Raji (cell line): ENCODE results near the gene NKD2.

Source experiments
- POLR2A ChIP-seq: IDR thresholded peaks from 2 replicates; pipeline ENCODE4 v1.6.1; 2011; ENCODE audit warnings: low read depth, low read length, control low read depth; ENCODE audit not compliant: insufficient read depth

NKD2 gene

DNA sequence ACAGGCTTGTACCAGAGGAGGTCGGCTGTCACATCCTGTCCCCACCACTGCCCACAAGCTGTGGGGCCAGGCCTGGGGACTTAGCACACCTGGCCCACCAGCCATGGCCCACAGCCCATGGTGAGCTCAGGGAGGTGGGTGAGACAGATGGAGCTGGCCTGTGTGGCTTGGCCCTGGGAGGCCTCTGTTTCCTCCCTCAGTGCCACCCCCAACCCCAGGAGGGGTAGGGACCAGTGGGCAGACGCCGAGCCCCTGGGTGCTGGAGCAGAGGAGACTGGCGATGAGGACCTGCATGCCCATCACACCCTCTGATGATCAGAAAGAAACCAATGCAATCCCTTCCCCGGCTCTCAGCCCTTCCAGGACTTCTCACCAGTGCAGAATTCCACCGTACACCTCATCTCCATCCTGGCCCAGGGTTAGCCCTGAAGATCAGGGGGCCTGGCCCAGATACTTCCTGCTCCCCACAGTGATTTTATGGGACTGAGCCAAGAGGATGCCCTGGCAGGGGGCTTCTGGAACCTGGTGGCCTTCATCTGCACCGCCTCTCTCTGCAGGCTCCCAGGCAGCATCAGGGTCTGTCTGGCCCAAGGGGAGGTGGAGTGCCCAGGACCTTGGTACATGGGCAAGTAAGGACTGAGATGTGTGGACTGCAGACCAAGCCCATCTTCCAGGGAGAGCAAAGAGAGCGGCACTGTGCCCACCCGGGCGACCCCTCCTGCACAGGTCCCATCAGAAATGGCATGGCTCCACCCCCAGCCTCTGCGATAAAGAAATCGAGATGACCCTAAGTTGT, 16.9 kb upstream of the NKD2 start:
- no peak for TF ChIP-seq POLR2A

DNA sequence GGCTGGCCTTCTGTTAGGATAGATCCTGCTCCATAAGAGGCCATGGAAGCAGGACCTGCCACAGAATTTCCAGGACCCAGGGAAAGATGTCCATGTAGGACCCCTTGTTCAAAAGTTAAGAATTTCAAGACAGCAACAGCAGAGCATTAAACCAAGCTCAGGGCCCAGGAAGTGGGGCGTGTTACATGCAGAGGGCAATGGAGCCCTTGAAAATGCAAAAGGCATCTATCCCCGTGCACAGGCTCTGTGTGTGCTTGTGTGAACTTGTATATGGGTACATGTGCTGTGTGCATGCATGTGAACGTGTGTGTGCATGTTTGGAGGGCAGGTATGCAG, 14.4 kb upstream of the NKD2 start:
- TF ChIP-seq POLR2A, result no peak

GRCh38 chr5:994821-995220, 13.8 kb upstream of the NKD2 start:
- TF ChIP-seq POLR2A, result no peak

DNA sequence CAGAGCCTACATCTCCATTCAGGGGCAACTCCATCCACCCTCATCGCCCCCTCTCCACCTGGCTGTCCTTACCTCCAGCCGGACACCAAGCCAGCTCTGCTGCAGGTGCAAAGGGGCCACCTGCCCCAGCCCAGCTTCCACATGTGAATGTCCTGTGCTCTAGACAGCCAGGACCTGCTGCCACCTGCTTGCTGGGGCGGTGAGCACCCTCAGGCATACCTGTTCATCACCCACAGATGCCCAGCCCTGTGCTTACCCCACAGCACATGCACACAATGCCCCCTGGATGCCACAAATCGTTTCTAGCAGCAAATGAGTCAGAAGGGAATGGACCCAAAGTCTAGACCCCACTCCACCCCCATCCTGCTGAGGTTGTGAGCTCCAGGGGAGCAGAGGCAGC, 13.3 kb upstream of the NKD2 start:
- no peak for TF ChIP-seq POLR2A

DNA sequence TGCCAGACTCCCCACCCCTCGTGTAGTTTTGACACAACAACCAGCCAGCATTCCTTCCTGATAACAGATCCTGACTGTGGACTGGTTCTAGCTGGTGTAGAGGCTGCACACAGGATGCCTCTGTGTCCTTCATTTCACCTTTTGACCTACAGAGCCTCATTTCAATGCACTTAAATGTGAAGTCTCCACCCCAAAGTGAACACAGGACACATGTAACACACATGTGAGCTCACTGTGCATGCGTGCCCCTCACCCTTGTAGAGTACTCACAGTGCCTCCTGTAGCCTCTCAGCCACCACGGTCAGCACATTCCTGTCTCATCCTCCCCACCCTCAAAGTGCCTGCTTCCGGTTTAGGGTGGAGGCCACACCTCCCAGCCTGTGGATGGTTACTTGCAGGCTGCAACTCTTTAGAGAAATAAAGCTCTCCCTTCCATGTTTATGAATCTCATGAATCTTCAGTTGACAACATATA, 11.6 kb upstream of the NKD2 start:
- no peak for TF ChIP-seq POLR2A

DNA sequence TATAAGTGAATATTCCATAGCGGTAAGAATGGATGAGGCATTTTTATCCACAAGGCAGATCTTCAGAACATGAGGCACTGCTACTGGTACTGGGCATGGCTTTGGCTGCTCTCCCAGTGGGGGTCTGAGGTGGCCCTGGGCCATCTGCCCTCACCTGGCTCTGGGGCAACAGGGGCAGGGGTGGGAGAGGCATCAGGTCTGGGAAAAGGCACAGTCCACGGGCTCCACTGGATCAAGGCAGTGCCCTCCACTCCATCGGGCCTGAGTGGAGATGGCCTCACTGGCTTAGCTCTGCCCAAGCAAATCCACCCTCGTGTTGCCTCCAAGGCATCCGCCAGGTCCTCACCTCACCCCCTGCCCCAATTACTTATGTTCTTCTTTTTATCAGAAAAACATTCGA, 10.9 kb upstream of the NKD2 start:
- no peak for TF ChIP-seq POLR2A

GRCh38 chr5:998246-999031, 10.2 kb upstream of the NKD2 start:
- TF ChIP-seq POLR2A, result no peak

- no peak for TF ChIP-seq POLR2A
Measured at GRCh38 chr5:999032-999501, 9.5 kb upstream of the NKD2 start.

GRCh38 chr5:999724-1000123, 8.9 kb upstream of the NKD2 start:
- TF ChIP-seq POLR2A, result no peak

- no peak for TF ChIP-seq POLR2A
Measured at GRCh38 chr5:1000329-1000728, 8.3 kb upstream of the NKD2 start.

DNA sequence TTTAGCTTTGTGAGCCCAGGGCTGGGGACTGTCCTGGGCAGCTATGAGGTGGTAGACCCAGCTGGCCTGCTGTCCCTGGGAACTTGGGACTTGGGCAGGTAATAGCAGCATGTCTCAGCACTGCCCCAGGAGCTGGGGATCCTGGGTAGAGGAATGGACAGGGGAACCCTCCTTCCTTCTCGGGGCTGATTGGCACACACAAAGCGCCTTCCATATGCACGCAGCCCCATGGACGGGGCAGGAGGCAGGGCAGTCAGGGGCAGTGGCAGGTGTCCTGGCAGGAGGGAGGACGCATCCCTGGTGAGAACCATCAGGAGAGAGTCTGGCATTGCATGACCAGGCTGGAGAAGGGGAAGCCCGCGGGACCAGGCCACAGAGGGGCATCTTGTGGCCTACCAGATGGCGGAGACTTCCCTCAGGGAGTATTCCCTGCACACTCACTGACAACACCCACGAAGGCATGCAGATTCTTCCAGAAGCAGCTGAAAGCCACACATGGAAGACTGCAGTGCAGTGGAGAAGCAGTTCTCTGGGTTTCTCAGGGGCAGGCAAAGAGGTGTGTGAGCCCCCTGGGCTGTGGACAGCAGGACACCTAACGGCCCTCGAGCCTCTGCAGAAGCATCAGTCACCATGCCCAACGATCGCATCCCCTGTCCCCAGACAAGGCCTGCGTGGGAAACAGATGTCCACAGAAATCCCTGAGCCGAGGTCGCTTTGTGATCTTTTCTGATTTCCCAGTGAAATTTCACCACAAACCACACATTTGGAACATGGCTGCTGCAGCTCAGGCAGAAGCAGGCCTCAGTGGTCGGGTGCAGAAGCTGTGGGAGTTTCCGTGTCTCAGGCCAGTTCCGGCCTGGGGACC, 7.0 kb upstream of the NKD2 start:
- TF ChIP-seq POLR2A, result no peak

GRCh38 chr5:1002271-1002546, 6.4 kb upstream of the NKD2 start:
- TF ChIP-seq POLR2A, result no peak

DNA sequence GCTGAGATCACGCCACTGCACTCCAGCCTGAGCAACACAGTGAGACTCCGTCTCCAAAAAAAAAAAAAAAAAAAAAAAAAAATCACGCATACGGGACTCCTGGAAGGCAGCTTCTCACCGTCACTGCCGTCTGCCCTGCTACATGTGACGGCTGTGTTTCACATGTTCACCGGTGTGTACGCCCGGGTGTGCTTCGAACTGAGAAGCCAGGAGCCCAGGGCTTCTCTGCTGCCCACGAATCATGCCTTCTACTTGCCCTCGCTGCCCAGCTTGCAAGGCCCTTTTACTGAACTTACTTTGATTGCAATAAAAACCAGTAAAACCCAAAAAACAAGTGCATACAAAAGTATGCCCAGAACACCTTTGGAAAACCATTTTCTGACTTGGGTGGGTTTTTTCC, 5.8 kb upstream of the NKD2 start:
- TF ChIP-seq POLR2A, result no peak

DNA sequence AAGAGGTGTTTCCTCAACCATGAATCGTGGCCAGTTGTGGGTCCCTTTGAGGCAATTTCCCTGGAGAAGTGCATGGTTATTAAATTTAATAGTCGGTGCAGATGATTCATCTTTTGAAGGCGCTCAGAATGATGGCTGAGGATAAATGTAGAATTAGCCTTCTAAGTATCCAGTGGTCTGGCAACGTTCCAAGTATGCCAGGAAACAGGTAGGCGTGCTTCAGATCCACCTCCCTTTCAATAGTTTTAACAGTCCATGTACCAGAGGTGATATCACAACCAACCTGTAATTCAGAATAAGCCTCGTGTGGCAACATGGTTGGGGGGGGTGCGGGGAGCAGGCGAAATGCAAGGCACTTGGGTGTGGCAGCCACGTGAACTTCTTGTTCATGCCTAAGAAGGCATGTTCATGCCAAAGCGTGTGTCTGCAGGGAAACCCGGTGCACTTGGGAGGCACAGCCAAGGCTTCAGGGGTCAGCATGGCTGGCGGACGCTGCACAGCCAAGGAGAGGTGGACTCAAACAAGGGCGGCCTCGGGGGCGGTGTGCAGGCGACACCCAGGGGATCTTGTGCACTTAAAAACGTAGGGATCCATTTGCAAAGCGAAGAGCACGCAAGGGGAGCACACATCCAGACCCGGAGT, 5.2 kb upstream of the NKD2 start:
- TF ChIP-seq POLR2A, result no peak
